ENCODE measurements around the gene HIVEP3.

HIVEP3 gene

GRCh38 chr1:41844781-41845272 is 73.9 kb downstream of the HIVEP3 start:
- H3K27ac ChIP-seq (ENCODE audit: low read depth, low read length, poor library complexity, severe bottlenecking): no peak overlapping the region
- H3K36me3 ChIP-seq (ENCODE audit: insufficient read depth, low read length): no peaks in the 10 kb centered on the region
- H3K9me3 ChIP-seq (ENCODE audit: low read length): no peaks in the 10 kb centered on the region
- no peak overlapping the region for H3K9ac ChIP-seq (ENCODE audit: low read length)
- TF ChIP-seq EZH2 (IDR thresholded peaks at IDR 0.05; ENCODE audit: borderline replicate concordance, low read length) (no peak), CTCF (IDR thresholded peaks at IDR 0.05; ENCODE audit: low read length) (no peak)
- H3K4me2 ChIP-seq (ENCODE audit: low read length): no peak overlapping the region
- H3K27me3 ChIP-seq (ENCODE audit: insufficient read depth, low read length): peaks cover 4% of the 10 kb centered on the region; the same call in 1 of the 2 replicates
- H4K20me1 ChIP-seq (ENCODE audit: insufficient read depth, low read length): no peaks in the 10 kb centered on the region
- no peaks in the 10 kb centered on the region for H3K9me2 ChIP-seq (ENCODE audit: low read depth, low read length)
- H3F3A ChIP-seq (ENCODE audit: insufficient read depth, low read length): no peaks in the 10 kb centered on the region
- H3K79me2 ChIP-seq (ENCODE audit: insufficient read depth, low read length): no peaks in the 10 kb centered on the region
- H2AFZ ChIP-seq (ENCODE audit: low read length): no peak overlapping the region
- H3K4me3 ChIP-seq (ENCODE audit: low read depth, low read length, poor library complexity, severe bottlenecking): no peak overlapping the region
- no peaks in the 10 kb centered on the region for H3K4me1 ChIP-seq (ENCODE audit: insufficient read depth, low read length, severe bottlenecking)

GRCh38 chr1:41844255-41844654 is 74.5 kb downstream of the HIVEP3 start:
- H3K27me3 ChIP-seq (ENCODE audit: insufficient read depth, low read length): peaks cover 4% of the 10 kb centered on the region; the same call in 1 of the 2 replicates
- H3K4me1 ChIP-seq (ENCODE audit: insufficient read depth, low read length, severe bottlenecking): no peaks in the 10 kb centered on the region
- no peak overlapping the region for H2AFZ ChIP-seq (ENCODE audit: low read length)
- no peak overlapping the region for H3K27ac ChIP-seq (ENCODE audit: low read depth, low read length, poor library complexity, severe bottlenecking)
- no peak overlapping the region for H3K4me3 ChIP-seq (ENCODE audit: low read depth, low read length, poor library complexity, severe bottlenecking)
- TF ChIP-seq CTCF (IDR thresholded peaks at IDR 0.05; ENCODE audit: low read length) (no peak), EZH2 (IDR thresholded peaks at IDR 0.05; ENCODE audit: borderline replicate concordance, low read length) (no peak)
- H3K79me2 ChIP-seq (ENCODE audit: insufficient read depth, low read length): no peaks in the 10 kb centered on the region
- H3K9ac ChIP-seq (ENCODE audit: low read length): no peak overlapping the region
- no peaks in the 10 kb centered on the region for H3K9me2 ChIP-seq (ENCODE audit: low read depth, low read length)
- no peaks in the 10 kb centered on the region for H3K36me3 ChIP-seq (ENCODE audit: insufficient read depth, low read length)
- no peaks in the 10 kb centered on the region for H3K9me3 ChIP-seq (ENCODE audit: low read length)
- H3F3A ChIP-seq (ENCODE audit: insufficient read depth, low read length): no peaks in the 10 kb centered on the region
- no peaks in the 10 kb centered on the region for H4K20me1 ChIP-seq (ENCODE audit: insufficient read depth, low read length)
- no peak overlapping the region for H3K4me2 ChIP-seq (ENCODE audit: low read length)

GRCh38 chr1:41842993-41843755 is 75.5 kb downstream of the HIVEP3 start:
- Histone ChIP-seq H3K4me2 (ENCODE audit: low read length) (no peak overlapping the region), H3K4me3 (ENCODE audit: low read depth, low read length, poor library complexity, severe bottlenecking) (no peak overlapping the region), H3K27me3 (ENCODE audit: insufficient read depth, low read length) (peaks cover 4% of the 10 kb centered on the region; the same call in 1 of the 2 replicates), H3K9me2 (ENCODE audit: low read depth, low read length) (no peaks in the 10 kb centered on the region), H3K27ac (ENCODE audit: low read depth, low read length, poor library complexity, severe bottlenecking) (no peak overlapping the region), H3K9me3 (ENCODE audit: low read length) (no peaks in the 10 kb centered on the region), H3K36me3 (ENCODE audit: insufficient read depth, low read length) (no peaks in the 10 kb centered on the region), H4K20me1 (ENCODE audit: insufficient read depth, low read length) (no peaks in the 10 kb centered on the region), H3K9ac (ENCODE audit: low read length) (no peak overlapping the region), H3K79me2 (ENCODE audit: insufficient read depth, low read length) (no peaks in the 10 kb centered on the region), H2AFZ (ENCODE audit: low read length) (no peak overlapping the region), H3F3A (ENCODE audit: insufficient read depth, low read length) (no peaks in the 10 kb centered on the region), H3K4me1 (ENCODE audit: insufficient read depth, low read length, severe bottlenecking) (no peaks in the 10 kb centered on the region)
- no peak for TF ChIP-seq EZH2 (IDR thresholded peaks at IDR 0.05; ENCODE audit: borderline replicate concordance, low read length)
- no peak for TF ChIP-seq CTCF (IDR thresholded peaks at IDR 0.05; ENCODE audit: low read length)

All from OCI-LY1 (cell line).